Tongue (tissue), 2 donors: ENCODE data around the gene LHX6. TPM values are rescaled to one million over a fixed set of nuclear protein-coding genes. Genes with fewer than 3 reads are reported as not detected.

ENCODE experiments used
- DNase-seq: peaks from one replicate; pipeline ENCODE4 v3.0.0-alpha.2; 2015
- total RNA-seq: library from RNA; depleted of rRNA; stranded (reverse); fragments of >200 nt; gene quantifications from one replicate; pipeline ENCODE4 v1.2.3, GENCODE V29; 2014

LHX6 gene
- total RNA-seq, 1 donor from 2014 or later, result 5.4 TPM

GRCh38 chr9:122190597-122191381, 38.0 kb downstream of the LHX6 start:
- DNase-seq, result no peak

GRCh38 chr9:122188369-122188768, 40.4 kb downstream of the LHX6 start:
- no peak for DNase-seq

- DNase-seq, result no peak
These were observed 41.8 kb downstream of the LHX6 start for GRCh38 chr9:122186777-122187470.

- no peak for DNase-seq
These were observed 42.5 kb downstream of the LHX6 start for GRCh38 chr9:122186301-122186700.

- no peak for DNase-seq
These were observed 44.2 kb downstream of the LHX6 start for GRCh38 chr9:122184551-122184950.

- no peak for DNase-seq
These were observed 45.3 kb downstream of the LHX6 start for GRCh38 chr9:122183501-122183900.

GRCh38 chr9:122180633-122181032, 48.1 kb downstream of the LHX6 start:
- DNase-seq, result no peak

- no peak for DNase-seq
These were observed 49.1 kb downstream of the LHX6 start for GRCh38 chr9:122179690-122180074.

GRCh38 chr9:122179054-122179689, 49.6 kb downstream of the LHX6 start:
- DNase-seq, result no peak

GRCh38 chr9:122176916-122177315, 51.8 kb downstream of the LHX6 start:
- no peak for DNase-seq

- no peak for DNase-seq
These were observed 55.1 kb downstream of the LHX6 start for GRCh38 chr9:122173670-122174069.

- no peak for DNase-seq
These were observed 56.6 kb downstream of the LHX6 start for GRCh38 chr9:122172131-122172530.

GRCh38 chr9:122168356-122168755, 60.4 kb downstream of the LHX6 start:
- no peak for DNase-seq

- peak; percentile 41 for DNase-seq
These were observed 64.5 kb downstream of the LHX6 start for GRCh38 chr9:122164286-122164685.

GRCh38 chr9:122162415-122162814, 66.3 kb downstream of the LHX6 start:
- DNase-seq, result no peak

- no peak for DNase-seq
These were observed 68.9 kb downstream of the LHX6 start for GRCh38 chr9:122159925-122160246.

GRCh38 chr9:122159026-122159924, 69.5 kb downstream of the LHX6 start, which contains the start of the genes MORN5 and NDUFA8:
TSS of gene MORN5 (plus strand) at chr9:122159908. CDS start at chr9:122159973, 65 bp downstream.
TSS of gene NDUFA8 (minus strand) at chr9:122159779. CDS start at chr9:122159677, 102 bp downstream.
- DNase-seq, result peak; percentile 99

GRCh38 chr9:122158202-122158601, 70.6 kb downstream of the LHX6 start:
- DNase-seq, result peak; percentile 25

GRCh38 chr9:122155796-122156195, 73.0 kb downstream of the LHX6 start:
- no peak for DNase-seq
